Transverse colon (tissue), 4 donors: ENCODE results near the gene ZC3H8.

ENCODE experiments used
- CTCF ChIP-seq, 5 experiments: fragments of 200-600 bp in 3 of 5; fragments of 450-650 bp in 2 of 5; sonication (generic) in 3 of 5; IDR thresholded peaks; 1 replicate in 2 of 5; 2 replicates in 3 of 5; pipeline ENCODE4 v1.5.1; 2016 to 2017; ENCODE audit warnings: antibody characterized with exemption in 5 of 5, inconsistent platforms in 3 of 5, mild to moderate bottlenecking in 2 of 5, moderate library complexity in 1 of 5
- POLR2AphosphoS5 ChIP-seq, 3 donors: sonication (generic); formaldehyde crosslinking; IDR thresholded peaks; one replicate each; pipeline ENCODE4 v1.6.1; 2016; ENCODE audit warnings: antibody characterized with exemption in 3 of 3

- TF ChIP-seq CTCF (IDR thresholded peaks at IDR 0.05) = no peak
- no peak for TF ChIP-seq POLR2AphosphoS5 (IDR thresholded peaks at IDR 0.05)
Measured at GRCh38 chr2:112290088-112290487, 35.2 kb upstream of the ZC3H8 start.
